GM12874 (cell line): Measurements from ENCODE around the gene TAS2R3.

ENCODE experiments used
- CTCF ChIP-seq: IDR thresholded peaks from 2 replicates; pipeline ENCODE4 v1.5.1; 2011; ENCODE audit warnings: low read depth, mild to moderate bottlenecking, control low read depth, low read length, moderate library complexity; ENCODE audit not compliant: insufficient read depth

Gene TAS2R3

GRCh38 chr7:141748396-141748795, 15.5 kb upstream of the TAS2R3 start:
- TF ChIP-seq CTCF = no peak

- TF ChIP-seq CTCF = no peak; the same call in 1 of the 2 replicates
Measured at GRCh38 chr7:141752634-141753033, 11.3 kb upstream of the TAS2R3 start.

- TF ChIP-seq CTCF = peak; percentile 37; the same call in 1 of the 2 replicates
Measured at GRCh38 chr7:141754939-141755338, 9.0 kb upstream of the TAS2R3 start.

GRCh38 chr7:141776374-141776773, 12.5 kb downstream of the TAS2R3 start, which contains the start of gene TAS2R4:
TSS of gene TAS2R4 (plus strand) at chr7:141776674. CDS start at chr7:141778489, 1,815 bp downstream.
- TF ChIP-seq CTCF = no peak

GRCh38 chr7:141785706-141786552, 22.0 kb downstream of the TAS2R3 start:
- peak; percentile 60 for TF ChIP-seq CTCF

GRCh38 chr7:141788296-141788695, 24.4 kb downstream of the TAS2R3 start:
- TF ChIP-seq CTCF = no peak

- no peak for TF ChIP-seq CTCF
Measured at GRCh38 chr7:141789917-141790316, 26.0 kb downstream of the TAS2R3 start, which contains the start of gene TAS2R5. TSS of gene TAS2R5 (plus strand) at chr7:141790217. CDS start at chr7:141790362, 145 bp downstream.
